IMR-90 (cell line): ENCODE data around the gene DAD1. TPM values are rescaled to one million over a fixed set of nuclear protein-coding genes. Genes with fewer than 3 reads are reported as not detected.

ENCODE experiments used
- ATAC-seq: fragments of 200-7000 bp; cut with Tn5 transposase; 2 replicates; pipeline ENCODE4 v1.9.1; 2020; ENCODE audit warnings: low read depth, mild to moderate bottlenecking, moderate library complexity
- BruUV-seq: library from RNA; stranded (reverse); fragments of 400-500 nt; replicated peaks from 2 replicates; lab custom pipeline; 2021; lab: Mats Ljungman, UMichigan
- CTCF ChIA-PET: fragments of 300-600 bp; formaldehyde crosslinking; extraction: SDS; loops from one replicate; lab custom pipeline; 2021; ENCODE audit warnings: antibody characterized with exemption; lab: Yijun Ruan, JAX
- POLR2A ChIA-PET: fragments of 300-600 bp; sonication (Branson Sonifier 250); formaldehyde crosslinking; loops from one replicate; lab custom pipeline; 2022; ENCODE audit warnings: antibody characterized with exemption; ENCODE audit not compliant: unreplicated experiment; lab: Charles Lee
- DNase-seq: peaks from one replicate; pipeline ENCODE4 v3.0.0; 2013
- H2AFZ ChIP-seq: replicated peaks from 2 replicates; pipeline ENCODE3; 2013; ENCODE audit warnings: low read length, mild to moderate bottlenecking; ENCODE audit not compliant: poor library complexity
- H2AK5ac ChIP-seq: 2 replicates; pipeline ENCODE4 v1.6.1; 2013; ENCODE audit warnings: low read depth, low read length, inconsistent platforms
- H2AK9ac ChIP-seq: replicated peaks from 2 replicates; pipeline ENCODE3; 2013; ENCODE audit warnings: mild to moderate bottlenecking, low read depth, low read length, moderate library complexity; ENCODE audit not compliant: poor library complexity
- H2BK120ac ChIP-seq: 2 replicates; pipeline ENCODE4 v1.6.1; 2013; ENCODE audit warnings: low read depth, low read length, inconsistent platforms
- H2BK15ac ChIP-seq: 3 replicates; pipeline ENCODE4 v1.6.1; 2013; ENCODE audit warnings: low read depth, low read length, inconsistent platforms
- H2BK20ac ChIP-seq: 2 replicates; pipeline ENCODE4 v1.6.1; 2013; ENCODE audit warnings: low read depth, mild to moderate bottlenecking, inconsistent platforms, low read length, moderate library complexity
- H2BK5ac ChIP-seq: 2 replicates; pipeline ENCODE4 v1.6.1; 2013; ENCODE audit warnings: mild to moderate bottlenecking, low read depth, low read length, inconsistent platforms; ENCODE audit not compliant: poor library complexity, severe bottlenecking
- H3K14ac ChIP-seq: replicated peaks from 2 replicates; pipeline ENCODE4 v1.6.1; 2013; ENCODE audit warnings: low read depth, low read length, inconsistent platforms
- H3K18ac ChIP-seq: 2 replicates; pipeline ENCODE4 v1.6.1; 2013; ENCODE audit warnings: low read depth, low read length, control low read depth
- H3K23ac ChIP-seq: 2 replicates; pipeline ENCODE4 v1.6.1; 2013; ENCODE audit warnings: low read depth, low read length, inconsistent platforms
- H3K27ac ChIP-seq: 2 replicates; pipeline ENCODE4 v1.5.1; 2013; ENCODE audit warnings: mild to moderate bottlenecking, control low read depth, low read length; ENCODE audit not compliant: insufficient read depth
- H3K27me3 ChIP-seq: 2 replicates; pipeline ENCODE4 v1.6.1; 2013; ENCODE audit warnings: low read length; ENCODE audit not compliant: control insufficient read depth, insufficient read depth
- H3K36me3 ChIP-seq: 2 replicates; pipeline ENCODE4 v1.6.1; 2013; ENCODE audit warnings: low read length, mixed read lengths; ENCODE audit not compliant: control insufficient read depth, insufficient read depth
- H3K4ac ChIP-seq: 2 replicates; pipeline ENCODE4 v1.6.1; 2013; ENCODE audit warnings: low read depth, low read length, inconsistent platforms
- H3K4me1 ChIP-seq: 2 replicates; pipeline ENCODE4 v1.6.1; 2013; ENCODE audit warnings: low read length, mixed read lengths; ENCODE audit not compliant: control insufficient read depth, insufficient read depth
- H3K4me2 ChIP-seq: 2 replicates; pipeline ENCODE4 v1.6.1; 2013; ENCODE audit warnings: low read depth, mild to moderate bottlenecking, control low read depth, low read length, moderate library complexity
- H3K4me3 ChIP-seq: 2 replicates; pipeline ENCODE4 v1.5.1; 2013; ENCODE audit warnings: low read depth, mild to moderate bottlenecking, control low read depth, low read length, moderate library complexity; ENCODE audit not compliant: insufficient read depth
- H3K56ac ChIP-seq: 2 replicates; pipeline ENCODE4 v1.6.1; 2013; ENCODE audit warnings: low read length, inconsistent platforms; ENCODE audit not compliant: insufficient read depth; ENCODE audit errors: extremely low read depth
- H3K79me1 ChIP-seq, 2 experiments: 2 replicates each; pipeline ENCODE4 v1.6.1; 2013; ENCODE audit warnings: low read length in 2 of 2, inconsistent platforms in 1 of 2, low read depth in 1 of 2
- H3K9ac ChIP-seq: 2 replicates; pipeline ENCODE4 v1.6.1; 2013; ENCODE audit warnings: low read depth, low read length, control low read depth
- H3K9me1 ChIP-seq: 2 replicates; pipeline ENCODE4 v1.6.1; 2013; ENCODE audit warnings: low read length, inconsistent platforms; ENCODE audit not compliant: insufficient read depth
- H3K9me3 ChIP-seq: 2 replicates; pipeline ENCODE4 v1.6.1; 2013; ENCODE audit warnings: low read length; ENCODE audit not compliant: control insufficient read depth, insufficient read depth
- H4K20me1 ChIP-seq: 2 replicates; pipeline ENCODE4 v1.6.1; 2013; ENCODE audit warnings: low read length, inconsistent platforms; ENCODE audit not compliant: insufficient read depth
- H4K5ac ChIP-seq: 2 replicates; pipeline ENCODE4 v1.6.1; 2013; ENCODE audit warnings: mild to moderate bottlenecking, low read depth, low read length, control low read depth
- H4K8ac ChIP-seq, 2 experiments: 2 replicates each; pipeline ENCODE4 v1.6.1; 2013; ENCODE audit warnings: low read depth in 2 of 2, low read length in 2 of 2, control low read depth in 1 of 2, inconsistent platforms in 1 of 2
- H4K91ac ChIP-seq: 2 replicates; pipeline ENCODE4 v1.6.1; 2013; ENCODE audit warnings: low read depth, low read length, inconsistent platforms; ENCODE audit not compliant: insufficient read depth
- BHLHE40 ChIP-seq: fragments of 150-350 bp; IDR thresholded peaks from 2 replicates; pipeline ENCODE4 v1.6.1; 2016; ENCODE audit warnings: mild to moderate bottlenecking, low read depth, low read length
- CEBPB ChIP-seq: IDR thresholded peaks from 2 replicates; pipeline ENCODE4 v1.6.1; 2012; ENCODE audit warnings: low read depth, low read length, improper control_type of control experiment
- CTCF ChIP-seq: conservative IDR thresholded peaks from 2 replicates; pipeline ENCODE4 v1.5.1; 2012; ENCODE audit warnings: mild to moderate bottlenecking, low read depth, low read length, improper control_type of control experiment
- FOS ChIP-seq: fragments of 150-350 bp; IDR thresholded peaks from 2 replicates; pipeline ENCODE4 v1.6.1; 2016; ENCODE audit warnings: low read depth, low read length
- MAZ ChIP-seq: IDR thresholded peaks from 2 replicates; pipeline ENCODE4 v1.6.1; 2012; ENCODE audit warnings: low read depth, mild to moderate bottlenecking, low read length, improper control_type of control experiment, moderate library complexity, borderline replicate concordance
- MXI1 ChIP-seq: IDR thresholded peaks from 2 replicates; pipeline ENCODE4 v1.6.1; 2012; ENCODE audit warnings: low read depth, mild to moderate bottlenecking, low read length, moderate library complexity, borderline replicate concordance
- NFE2L2 ChIP-seq: fragments of 150-350 bp; IDR thresholded peaks from 2 replicates; pipeline ENCODE4 v1.6.1; 2016; ENCODE audit warnings: low read depth, mild to moderate bottlenecking, low read length
- POLR2A ChIP-seq: IDR thresholded peaks from 2 replicates; pipeline ENCODE4 v1.6.1; 2012; ENCODE audit warnings: mild to moderate bottlenecking, low read depth, low read length
- RAD21 ChIP-seq: IDR thresholded peaks from 2 replicates; pipeline ENCODE4 v1.6.1; 2012; ENCODE audit warnings: low read length, improper control_type of control experiment
- RCOR1 ChIP-seq: IDR thresholded peaks from 2 replicates; pipeline ENCODE4 v1.6.1; 2012; ENCODE audit warnings: mild to moderate bottlenecking, low read length, improper control_type of control experiment; ENCODE audit not compliant: insufficient replicate concordance
- RFX5 ChIP-seq: IDR thresholded peaks from 2 replicates; pipeline ENCODE4 v1.8.0; 2012; ENCODE audit warnings: low read depth, mild to moderate bottlenecking, low read length, moderate library complexity
- SMC3 ChIP-seq: fragments of 150-350 bp; IDR thresholded peaks from 2 replicates; pipeline ENCODE4 v1.6.1; 2016; ENCODE audit warnings: low read depth, mild to moderate bottlenecking, antibody characterized with exemption, low read length, moderate library complexity
- WGBS, 2 experiments: methylation state at CpG; one replicate each; pipeline versions ENCODE4 v1.1.5 to v1.1.7; 2013; ENCODE audit warnings: missing lambda C conversion rate in 2 of 2; ENCODE audit not compliant: insufficient read length in 1 of 2; ENCODE audit errors: extremely low coverage in 2 of 2; 5-methylcytosine and 5-hydroxymethylcytosine counted together
- dilution Hi-C: fragments of 300-500 bp; cut with HindIII; formaldehyde crosslinking; loops from one replicate; pipeline ENCODE4 v1.14.3; 2018; ENCODE audit warnings: low sequenced_read_pairs; ENCODE audit not compliant: unreplicated experiment
- in situ Hi-C: fragments of 300-500 bp; cut with MboI; formaldehyde crosslinking; loops from 3 replicates; pipeline ENCODE4 v1.14.3; 2019; ENCODE audit warnings: low sequenced_read_pairs, inconsistent platforms, mixed read lengths
- intact Hi-C: fragments of 100-400 bp; cut with micrococcal nuclease; formaldehyde crosslinking; loops from 2 replicates; pipeline ENCODE4 v1.10.0; 2022
- polyA plus RNA-seq, 3 experiments: library from polyadenylated mRNA; depleted of rRNA; stranded (reverse); fragments of >200 nt; gene quantifications; 2 replicates each; pipeline ENCODE4 v1.2.3, GENCODE V29; 2012; ENCODE audit warnings: low replicate concordance in 1 of 3
- total RNA-seq: library from RNA; depleted of rRNA; stranded (reverse); fragments of >200 nt; gene quantifications from 2 replicates; pipeline ENCODE4 v1.2.3, GENCODE V29; 2012

DAD1 gene
- total and polyA plus RNA-seq, 2 of the 4 experiments (the other 2 are of a cell fraction) = 396 to 496 TPM

DNA sequence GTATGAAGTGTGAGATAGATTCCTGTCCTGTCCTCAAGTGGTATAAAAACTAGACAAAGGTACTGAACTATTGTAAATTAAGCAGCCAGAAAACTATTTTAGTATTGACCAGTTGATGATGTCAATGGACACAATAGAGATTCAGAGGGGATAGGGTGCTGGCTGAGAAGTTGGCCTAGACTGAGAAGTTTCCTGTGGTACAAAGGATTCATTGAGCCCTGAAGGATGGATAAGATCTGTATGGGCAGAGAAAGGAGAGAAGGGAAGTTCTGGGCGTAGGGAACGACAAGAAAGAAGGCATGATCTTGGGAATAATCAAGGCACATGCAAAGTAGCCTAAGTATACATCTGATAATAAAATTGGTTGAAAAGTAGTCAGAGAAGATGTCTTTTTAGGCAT, 44.6 kb downstream of the DAD1 start:
- Histone ChIP-seq H3K4me2 (no peak overlapping the region), H3K9me1 (peaks cover 21% of the 10 kb centered on the region), H4K91ac (no peak overlapping the region), H4K20me1 (no peaks in the 10 kb centered on the region), H2BK15ac (0 out of 3 replicates have a peak overlapping the region, but pooled peaks have one; percentile 14), H3K56ac (no peak overlapping the region), H3K18ac (no peak overlapping the region), H3K14ac (no peak overlapping the region), H4K8ac (no peak overlapping the region), H3K9me3 (no peaks in the 10 kb centered on the region), H2AK5ac (no peak overlapping the region), H3K27me3 (peaks cover 7% of the 10 kb centered on the region; the same call in 1 of the 2 replicates), H3K79me1 (no peaks in the 10 kb centered on the region), H3K23ac (no peak overlapping the region), H2AK9ac (no peak overlapping the region), H3K4me3 (no peak overlapping the region), H2AFZ (no peak overlapping the region), H2BK5ac (no peak overlapping the region), H3K4ac (no peak overlapping the region), H3K27ac (no peak overlapping the region), H3K4me1 (peaks cover 11% of the 10 kb centered on the region), H2BK20ac (no peak overlapping the region), H3K9ac (no peak overlapping the region), H4K5ac (no peak overlapping the region), H3K36me3 (no peaks in the 10 kb centered on the region), H2BK120ac (no peak overlapping the region)
- in situ Hi-C loops = loop anchor here (25.0 kb wide), 1 partner anchor 768 kb away; the partner anchor contains the start of genes BCL2L2, PABPN1 and PPP1R3E
- intact Hi-C loops = no loop called here
- ChIA-PET POLR2A (no interaction called here), CTCF (no interaction called here)
- no peak for TF ChIP-seq RCOR1
- TF ChIP-seq FOS = no peak
- TF ChIP-seq MXI1 = no peak
- TF ChIP-seq RAD21 = no peak
- TF ChIP-seq CTCF = no peak
- TF ChIP-seq MAZ = no peak
- TF ChIP-seq CEBPB = no peak
- TF ChIP-seq BHLHE40 = no peak
- no peak for TF ChIP-seq POLR2A
- TF ChIP-seq NFE2L2 = no peak
- no peak for TF ChIP-seq RFX5
- TF ChIP-seq SMC3 = no peak
- ATAC-seq (no peak), DNase-seq (no peak)
- dilution Hi-C loops = no loop called here
- no TSS peak for BruUV-seq
- WGBS, 2 experiments = 100% methylated on average over 2 of the region's 2 CpGs; no CpG with 5 or more reads in 1 of the 2 experiments
